Upper lobe of left lung (tissue), 6 donors: Measurements from ENCODE around the gene HTR1B. TPM values are rescaled to one million over a fixed set of nuclear protein-coding genes. Genes with fewer than 3 reads are reported as not detected.

Source experiments
- ATAC-seq, 2 donors: fragments of 200-7000 bp; cut with Tn5 transposase; one replicate each; pipeline ENCODE4 v1.9.1; 2022; ENCODE audit warnings: mild to moderate bottlenecking in 2 of 2, moderate library complexity in 2 of 2; ENCODE audit not compliant: low FRiP score in 2 of 2
- DNase-seq, 2 donors: peaks; one replicate each; pipeline ENCODE4 v3.0.0-alpha.2; 2019 to 2020
- H3K27ac ChIP-seq, 4 donors: fragments of 200-600 bp; sonication (generic); one replicate each; pipeline ENCODE4 v1.5.1; 2016 to 2019
- H3K27me3 ChIP-seq, 4 donors: fragments of 200-600 bp; sonication (generic); one replicate each; pipeline ENCODE4 v1.5.1; 2017 to 2019
- H3K36me3 ChIP-seq, 4 donors: fragments of 200-600 bp; sonication (generic); one replicate each; pipeline ENCODE4 v1.5.1; 2016 to 2019
- H3K4me1 ChIP-seq, 4 donors: fragments of 200-600 bp; sonication (generic); one replicate each; pipeline ENCODE4 v1.5.1; 2018 to 2019
- H3K4me3 ChIP-seq, 4 donors: fragments of 200-600 bp; sonication (generic); one replicate each; pipeline ENCODE4 v1.5.1; 2017 to 2019; ENCODE audit warnings: mild to moderate bottlenecking in 2 of 4, moderate library complexity in 1 of 4
- H3K9me3 ChIP-seq, 4 donors: fragments of 200-600 bp; sonication (generic); one replicate each; pipeline ENCODE4 v1.5.1; 2018 to 2019
- CTCF ChIP-seq, 6 experiments: fragments of 450-650 bp in 4 of 6; fragments of 200-600 bp in 2 of 6; sonication (generic) in 2 of 6; IDR thresholded peaks; one replicate each; pipeline ENCODE4 v1.5.1; 2016 to 2019; ENCODE audit warnings: antibody characterized with exemption in 6 of 6
- EP300 ChIP-seq, 4 donors: sonication (generic); formaldehyde crosslinking; IDR thresholded peaks; one replicate each; pipeline ENCODE4 v1.5.1; 2017; ENCODE audit warnings: antibody characterized with exemption in 4 of 4, control low read depth in 2 of 4
- POLR2A ChIP-seq, 4 donors: fragments of 450-650 bp; IDR thresholded peaks; one replicate each; pipeline ENCODE4 v1.5.1; 2016 to 2017; ENCODE audit warnings: antibody characterized with exemption in 4 of 4, mild to moderate bottlenecking in 2 of 4
- POLR2AphosphoS5 ChIP-seq, 2 donors: sonication (generic); formaldehyde crosslinking; IDR thresholded peaks; one replicate each; pipeline ENCODE4 v1.5.1; 2017; ENCODE audit warnings: antibody characterized with exemption in 2 of 2
- WGBS, 2 donors: methylation state at CpG; one replicate each; pipeline ENCODE4 v1.1.5; 2017 to 2018; 5-methylcytosine and 5-hydroxymethylcytosine counted together
- total RNA-seq, 6 donors: library from RNA; depleted of rRNA in 4 of 6; stranded (reverse); fragments of >200 nt in 4 of 6; gene quantifications; one replicate each; pipeline versions ENCODE4 v1.1.0 to v1.2.1, GENCODE V29; 2016 to 2021
- donor health status: DM: no; HTN: no; CAD: no; lungs with moderate emphysema.
- donor health status: DM: no; HTN: yes; CAD: no; lungs with severe emphysema.

HTR1B gene
- total RNA-seq, 6 donors from 2014 or later = 0.57 TPM; not detected in 5

- DNase-seq (peak in 1 of 2 donors; percentile 51), ATAC-seq (peak in 1 of 2 donors; percentile 91)
- 17 to 18% methylated on average over 6 of the region's 6 CpGs for WGBS, 2 donors
- H3K4me3 ChIP-seq = no peak overlapping the region
- TF ChIP-seq CTCF (IDR thresholded peaks at IDR 0.05) (peak in 5 of 6 experiments; percentile 39 to 57 (median 49)), POLR2A (IDR thresholded peaks at IDR 0.05) (no peak)
- peaks cover 0 to 13% (median 5%) of the 10 kb centered on the region in 4 donors for H3K27me3 ChIP-seq
- no peaks in the 10 kb centered on the region for H3K9me3 ChIP-seq
- no peak overlapping the region for H3K27ac ChIP-seq
- H3K4me1 ChIP-seq = peaks cover 0 to 7% (median 0%) of the 10 kb centered on the region in 4 donors
- no peaks in the 10 kb centered on the region for H3K36me3 ChIP-seq
These were observed 5.5 kb downstream of the HTR1B start for GRCh38 chr6:77457720-77458349.

DNA sequence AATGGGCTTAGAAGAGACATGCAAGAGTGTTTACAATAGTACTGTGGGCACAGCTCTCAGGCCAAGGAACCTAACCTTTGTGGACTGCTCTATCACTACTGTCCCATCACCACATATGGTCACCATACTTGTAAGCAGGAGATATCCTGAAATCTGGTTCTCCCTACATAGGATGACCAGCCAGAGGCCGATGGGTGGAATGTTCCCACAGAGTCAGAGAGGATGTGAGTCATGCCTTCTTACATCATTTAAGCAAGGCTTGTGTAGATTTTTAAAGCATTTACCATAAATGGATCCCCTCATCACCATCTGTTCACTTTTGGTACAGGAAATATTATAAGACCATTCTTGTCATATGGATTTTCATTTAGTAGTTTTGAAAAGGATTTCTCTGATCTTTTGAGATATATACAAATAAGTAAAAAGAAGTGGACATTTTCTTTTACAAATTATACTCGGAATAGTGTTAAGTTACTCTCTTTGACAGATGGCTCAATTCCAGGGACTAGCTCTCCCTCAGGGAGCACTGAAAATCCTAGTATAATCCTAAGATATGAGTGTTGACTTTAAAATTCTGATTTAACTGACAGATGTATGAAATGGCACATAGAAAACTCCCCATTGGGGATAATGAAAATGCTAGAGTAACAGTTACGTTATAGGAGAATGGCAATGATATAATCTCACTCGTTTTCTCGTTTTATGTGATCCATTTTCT is 6.6 kb downstream of the HTR1B start:
- WGBS, 2 donors = 60 to 67% methylated on average over 5 of the region's 5 CpGs
- TF ChIP-seq EP300 (IDR thresholded peaks at IDR 0.05) (no peak), CTCF (IDR thresholded peaks at IDR 0.05) (no peak), POLR2A (IDR thresholded peaks at IDR 0.05) (no peak)
- no peaks in the 10 kb centered on the region for H3K9me3 ChIP-seq
- H3K4me1 ChIP-seq = no peaks in the 10 kb centered on the region
- H3K27me3 ChIP-seq = peaks cover 0 to 1% (median under 1%) of the 10 kb centered on the region in 4 donors
- H3K27ac ChIP-seq = no peak overlapping the region
- no peak overlapping the region for H3K4me3 ChIP-seq
- DNase-seq (no peak), ATAC-seq (peak in 1 of 2 donors; percentile 44)
- no peaks in the 10 kb centered on the region for H3K36me3 ChIP-seq

DNA sequence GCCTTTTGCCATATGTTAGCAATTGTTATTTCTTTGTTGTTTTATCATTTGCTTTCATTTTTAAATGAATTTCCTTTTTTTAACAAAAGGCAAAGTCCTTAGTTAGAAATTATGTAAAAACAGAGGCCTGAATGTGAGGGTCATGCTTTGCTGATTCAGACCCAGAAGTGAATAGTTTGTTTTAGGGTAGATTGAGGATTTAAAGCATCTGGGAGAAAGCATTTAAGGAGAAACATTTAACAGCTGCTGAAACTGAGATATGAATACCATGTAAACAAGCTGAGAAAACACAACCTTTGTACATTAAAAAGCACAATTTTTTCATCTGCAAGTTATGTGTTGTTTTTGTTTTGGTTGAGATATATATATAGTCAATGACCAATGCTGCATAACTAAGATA is 8.0 kb downstream of the HTR1B start:
- Histone ChIP-seq H3K9me3 (no peaks in the 10 kb centered on the region), H3K27me3 (no peaks in the 10 kb centered on the region), H3K4me3 (no peak overlapping the region), H3K36me3 (no peaks in the 10 kb centered on the region), H3K4me1 (no peaks in the 10 kb centered on the region), H3K27ac (no peak overlapping the region)
- no peak for ATAC-seq
- no peak for DNase-seq
- no peak for TF ChIP-seq EP300 (IDR thresholded peaks at IDR 0.05)
- TF ChIP-seq CTCF (IDR thresholded peaks at IDR 0.05) = no peak
- no peak for TF ChIP-seq POLR2AphosphoS5 (IDR thresholded peaks at IDR 0.05)
- TF ChIP-seq POLR2A (IDR thresholded peaks at IDR 0.05) = no peak

- 80 to 86% methylated on average over 2 of the region's 2 CpGs for WGBS, 2 donors
- ATAC-seq = no peak
These were observed 8.9 kb downstream of the HTR1B start for GRCh38 chr6:77454386-77454785.

More at GRCh38 chr6:77454386-77454785, 8.9 kb downstream of the HTR1B start:
- DNase-seq = no peak
- no peaks in the 10 kb centered on the region for H3K4me1 ChIP-seq
- no peak overlapping the region for H3K27ac ChIP-seq
- H3K36me3 ChIP-seq = no peaks in the 10 kb centered on the region
- H3K4me3 ChIP-seq = no peak overlapping the region
- TF ChIP-seq CTCF (IDR thresholded peaks at IDR 0.05) (no peak), POLR2A (IDR thresholded peaks at IDR 0.05) (no peak), EP300 (IDR thresholded peaks at IDR 0.05) (no peak), POLR2AphosphoS5 (IDR thresholded peaks at IDR 0.05) (no peak)
- H3K9me3 ChIP-seq = no peaks in the 10 kb centered on the region
- H3K27me3 ChIP-seq = no peaks in the 10 kb centered on the region
